Activated effector memory CD4-positive, alpha-beta T cell treated with anti-CD3 and anti-CD28 coated beads, Interleukin-2, amount 50 U/mL, for 16 hours (primary cell): ENCODE data around the gene KRT85.
"Not testable (repeated sequence)": the region's sequence is repeated elsewhere in the genome, so short reads cannot be mapped to it uniquely, and the experiment has no call there.

Experiments used
- DNase-seq: peaks from one replicate; pipeline ENCODE4 v3.0.0-alpha.2; 2020

Gene KRT85

DNA sequence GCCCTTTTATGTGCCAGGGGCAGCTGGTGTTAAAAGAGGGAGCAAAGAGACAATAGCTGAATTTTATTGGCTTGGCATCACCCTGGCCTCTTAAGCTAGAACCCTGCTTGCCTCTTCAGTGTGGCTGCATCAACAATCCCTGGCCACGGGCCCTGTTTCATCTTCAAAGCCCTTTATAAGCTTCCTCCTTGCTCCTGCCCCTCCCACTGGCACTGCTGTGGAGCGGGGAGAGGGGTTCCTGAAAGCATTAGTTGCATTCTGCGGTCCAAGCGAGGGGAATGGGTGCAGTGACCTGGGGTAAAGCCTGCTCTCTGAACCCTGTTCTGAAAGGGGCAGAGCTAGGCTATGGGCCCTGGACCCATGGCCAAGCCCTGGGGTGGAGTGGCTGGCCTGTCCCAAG is 45.9 kb downstream of the KRT85 start:
- DNase-seq = peak; percentile 31

DNA sequence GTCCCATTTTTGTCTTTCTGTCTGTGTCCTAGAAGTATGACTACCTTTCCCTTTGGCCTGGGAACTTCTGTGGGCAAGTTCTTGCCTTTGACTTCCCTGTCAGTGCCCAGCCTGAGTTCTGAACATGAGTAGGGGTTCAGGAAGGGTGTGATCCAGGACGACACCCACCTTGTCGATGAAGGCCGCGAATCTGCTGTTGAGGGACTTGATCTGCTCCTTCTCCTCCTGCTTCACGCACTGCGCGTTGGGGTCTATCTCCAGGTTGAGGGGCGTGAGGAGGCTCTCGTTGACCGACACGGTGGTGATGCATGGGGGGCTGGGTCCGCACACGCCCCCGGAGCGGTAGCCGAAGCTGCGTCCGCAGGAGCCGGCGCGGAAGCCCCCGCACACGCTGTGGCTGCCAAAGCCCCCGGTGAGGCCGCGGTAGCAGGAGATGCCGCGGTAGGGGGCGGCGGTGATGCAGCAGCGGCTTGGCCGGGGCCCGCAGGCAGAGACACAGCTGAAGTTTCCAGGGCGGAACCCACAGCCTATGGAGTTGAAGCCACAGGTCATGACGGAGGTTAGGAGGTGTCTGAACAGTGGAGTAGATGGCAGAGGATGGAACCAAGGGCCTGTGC is 46.4 kb downstream of the KRT85 start, which contains the start of gene KRT83:
TSS of gene KRT83 (minus strand) at position 615 of the 617 bp plus-strand sequence. CDS start at position 552, 63 bp downstream.
- peak; percentile 21 for DNase-seq

DNA sequence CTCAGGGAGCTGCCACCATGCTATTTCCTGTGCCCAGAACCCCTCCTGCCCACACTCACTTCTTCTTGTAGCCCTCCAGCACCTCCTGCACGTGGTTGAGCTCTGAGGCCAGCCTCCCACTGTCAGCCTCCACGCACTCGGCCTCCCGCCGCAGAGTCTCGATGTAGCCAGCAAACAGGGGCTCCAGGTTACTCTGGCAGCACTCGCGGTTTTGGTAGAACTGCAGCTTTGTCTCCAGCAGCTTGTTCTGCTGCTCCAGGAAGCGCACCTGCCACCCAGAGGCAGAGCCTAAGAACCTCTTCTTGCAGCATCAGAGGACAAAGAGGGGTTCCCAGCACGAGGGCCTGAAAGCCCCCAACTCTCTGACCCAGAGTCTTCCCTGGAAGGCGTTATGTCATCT is 48.2 kb downstream of the KRT85 start:
- DNase-seq = peak; percentile 51

DNA sequence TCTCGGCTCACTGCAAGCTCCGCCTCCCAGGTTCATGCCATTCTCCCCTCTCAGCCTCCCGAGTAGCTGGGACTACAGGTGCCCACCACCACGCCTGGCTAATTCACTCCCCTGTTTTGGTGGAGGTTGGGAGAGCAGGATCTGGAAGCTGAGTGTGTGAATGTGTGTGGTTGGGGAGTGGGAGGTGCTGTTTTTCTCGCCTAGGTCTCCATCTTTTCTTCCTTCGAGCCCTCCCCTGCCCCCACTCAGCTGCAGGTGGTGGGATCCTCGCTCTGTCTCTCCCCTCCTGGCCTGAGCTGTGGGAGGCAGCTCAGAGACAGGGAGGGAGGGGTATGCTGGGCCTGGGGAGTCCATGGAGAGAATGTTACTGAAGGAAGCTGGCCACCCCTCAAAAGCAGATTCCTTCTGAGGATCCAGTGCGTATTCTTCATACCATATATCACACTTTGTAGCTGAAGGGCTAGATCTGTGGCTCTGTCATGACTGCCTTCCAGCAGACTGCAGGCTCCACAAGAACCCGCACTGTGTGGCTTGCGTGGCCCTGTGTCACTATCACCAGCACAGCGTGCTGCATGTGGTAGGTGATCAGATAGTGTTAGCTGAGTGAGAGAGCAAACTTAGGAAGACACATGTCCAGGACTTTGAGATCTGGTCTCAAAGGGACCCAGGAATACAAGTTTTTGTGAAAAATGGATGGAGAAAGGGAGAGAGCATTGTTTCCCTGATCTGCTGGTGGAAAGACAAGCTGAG is 48.9 kb downstream of the KRT85 start:
- peak; percentile 21 for DNase-seq

DNA sequence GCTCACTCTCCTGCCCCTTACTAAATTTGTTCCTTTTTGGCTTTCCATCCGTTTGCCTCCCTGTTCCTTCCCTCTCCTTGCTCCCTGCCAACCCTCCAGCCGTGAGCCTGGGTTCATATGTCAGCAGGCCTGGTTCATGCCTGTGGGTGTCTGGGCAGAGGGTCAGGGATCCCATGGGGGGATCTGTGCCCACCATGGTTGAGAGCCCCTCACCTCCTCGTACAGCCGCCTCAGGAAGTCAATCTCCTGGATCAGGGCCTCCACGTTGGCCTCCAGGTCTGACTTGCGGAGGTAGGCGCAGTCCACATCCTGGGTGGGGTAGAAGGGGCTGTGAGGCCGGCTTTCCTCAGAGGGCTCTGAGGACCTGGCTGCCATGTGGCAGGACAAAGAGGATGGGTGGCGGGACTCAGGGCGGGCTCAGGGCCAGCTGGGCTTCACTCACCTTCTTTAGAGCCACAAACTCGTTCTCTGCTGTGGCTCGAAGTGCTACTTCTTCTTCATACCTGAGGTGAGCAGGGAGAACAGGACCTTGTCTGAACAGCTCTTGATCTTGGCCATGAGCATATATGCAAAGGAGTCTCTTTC is 49.7 kb downstream of the KRT85 start:
- no peak for DNase-seq

DNA sequence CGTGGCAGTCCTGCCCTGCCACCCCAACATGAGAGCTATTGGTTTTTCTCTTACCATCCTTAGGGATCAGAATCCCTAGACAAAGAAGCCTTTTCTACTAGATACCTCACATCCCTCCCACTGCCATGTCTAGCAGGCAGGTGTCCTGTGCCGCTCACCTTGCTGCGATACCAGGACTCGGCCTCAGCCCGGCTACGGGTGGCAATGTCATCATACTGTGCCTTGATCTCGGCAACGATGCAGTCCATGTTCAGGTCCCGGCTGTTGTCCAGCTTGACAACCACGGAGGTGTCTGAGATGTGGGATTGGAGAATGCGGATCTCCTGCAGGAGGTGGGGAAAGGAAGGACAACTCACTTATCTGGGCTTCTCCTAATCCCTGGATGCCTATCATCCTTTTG is 50.6 kb downstream of the KRT85 start:
- DNase-seq = no peak

DNA sequence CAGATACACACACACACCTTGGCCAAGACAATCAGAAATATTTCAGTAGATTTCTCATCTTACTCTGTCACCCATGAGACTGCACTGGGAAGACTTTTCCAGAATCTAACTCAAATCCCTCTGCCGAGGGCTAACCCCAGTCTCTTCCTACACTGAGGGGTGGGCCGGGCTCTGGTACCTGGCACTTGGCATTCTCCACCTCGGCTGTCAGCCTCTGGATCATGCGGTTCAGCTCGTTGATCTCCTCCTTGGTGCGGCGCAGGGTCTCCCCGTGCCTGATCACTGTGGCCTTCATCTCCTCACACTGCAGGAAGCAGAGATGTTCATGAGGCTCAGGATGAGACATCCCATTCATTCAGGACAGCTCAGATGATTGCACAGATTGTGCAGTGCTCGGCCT is 51.0 kb downstream of the KRT85 start:
- DNase-seq = no peak

DNA sequence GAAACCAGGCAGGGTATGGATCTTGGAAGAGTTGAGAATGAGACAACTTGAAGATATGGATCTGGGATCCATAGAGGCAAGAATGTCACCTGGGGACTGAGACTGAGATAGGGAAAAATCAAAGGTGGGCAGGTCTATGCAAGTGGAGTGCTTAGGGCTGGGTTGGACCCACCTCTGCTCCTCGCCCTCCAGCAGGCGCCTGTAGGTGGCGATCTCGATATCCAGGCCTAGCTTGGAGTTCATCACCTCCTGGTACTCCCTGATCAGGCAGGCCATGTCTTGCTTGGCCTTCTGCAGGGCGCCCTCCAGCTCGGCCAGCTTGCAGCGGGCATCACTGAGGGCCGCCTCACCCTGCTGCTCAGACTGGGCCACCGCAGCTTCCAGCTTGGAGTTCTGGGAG is 51.6 kb downstream of the KRT85 start:
- not testable (repeated sequence) for DNase-seq

DNA sequence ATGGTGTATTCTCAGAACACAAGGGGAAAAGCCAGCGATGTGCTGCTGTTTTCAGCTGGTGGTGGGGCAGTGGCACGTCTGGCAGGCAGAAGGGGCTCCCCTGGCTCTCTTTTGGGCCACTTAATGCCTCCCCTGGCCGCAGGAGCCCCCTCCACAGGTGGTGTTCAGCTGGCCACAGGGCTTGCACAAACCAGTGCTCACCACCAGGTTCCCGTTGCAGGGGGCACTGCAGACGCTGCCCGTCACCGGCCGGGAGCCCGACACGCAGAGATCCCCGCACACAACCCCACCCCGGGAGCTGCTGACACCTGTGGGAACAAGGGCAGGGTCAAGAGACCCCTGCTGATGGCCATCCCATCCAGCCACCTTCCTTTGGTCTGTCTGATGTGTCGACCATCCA is 52.8 kb downstream of the KRT85 start:
- no peak for DNase-seq

DNA sequence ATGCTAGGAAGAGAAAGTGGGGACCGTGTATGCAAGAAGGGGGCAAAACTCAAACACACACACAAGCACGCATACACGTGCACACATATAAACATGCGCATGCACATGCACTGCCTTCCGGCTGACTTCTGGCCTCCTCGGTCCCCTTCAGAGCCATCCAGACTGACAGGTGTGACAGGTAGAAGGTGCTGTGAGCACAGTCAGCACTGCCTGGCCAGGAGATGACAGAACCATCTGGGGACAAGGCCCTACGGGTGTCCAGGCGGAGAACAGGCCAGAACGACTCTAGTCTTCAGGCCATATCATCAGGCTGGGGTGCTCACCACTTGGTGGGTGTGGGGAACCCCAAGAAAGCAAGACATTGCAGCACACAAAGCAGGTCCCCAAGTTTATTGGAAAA is 53.4 kb downstream of the KRT85 start:
- DNase-seq = no peak

DNA sequence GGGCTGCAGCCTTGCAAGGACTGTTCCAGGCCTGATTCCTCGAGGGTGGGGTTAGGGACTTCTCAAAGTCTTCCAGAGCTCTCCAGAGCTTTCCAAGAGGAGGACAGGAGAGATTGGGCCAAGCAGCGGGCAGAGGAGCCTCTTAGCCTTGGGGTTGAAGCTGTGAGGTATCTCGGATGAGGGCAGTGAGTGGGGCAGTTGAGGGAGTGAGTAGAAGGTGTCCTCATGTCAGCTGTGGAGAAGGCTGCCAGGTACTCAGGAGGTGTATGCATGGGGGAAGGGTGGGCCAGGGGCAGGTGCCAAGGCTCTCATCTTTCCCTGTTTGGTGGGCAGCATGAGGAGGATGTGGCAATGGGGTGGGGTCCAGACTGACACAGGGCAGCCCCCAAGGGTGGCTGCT is 53.8 kb downstream of the KRT85 start:
- DNase-seq = no peak

DNA sequence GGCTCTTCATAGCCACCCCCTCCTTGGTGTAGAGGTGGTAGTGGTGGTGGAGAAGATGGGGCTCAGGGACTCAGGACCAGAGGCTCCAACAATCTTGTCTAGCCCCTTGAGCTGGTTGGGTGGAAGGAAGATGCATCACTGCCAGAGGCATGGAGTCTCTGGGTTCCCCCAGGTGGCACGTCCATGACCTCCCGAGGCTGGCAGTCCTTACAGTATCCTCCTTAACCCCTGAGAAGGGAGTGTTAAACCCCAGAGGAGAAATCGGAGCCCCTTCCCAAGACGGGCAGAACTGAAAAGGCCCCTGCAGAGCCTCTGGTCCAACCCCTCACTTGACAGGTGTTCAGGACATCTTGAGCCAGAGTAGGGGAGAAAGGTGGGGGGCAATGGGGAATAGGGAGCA is 55.2 kb downstream of the KRT85 start:
- DNase-seq = no peak

DNA sequence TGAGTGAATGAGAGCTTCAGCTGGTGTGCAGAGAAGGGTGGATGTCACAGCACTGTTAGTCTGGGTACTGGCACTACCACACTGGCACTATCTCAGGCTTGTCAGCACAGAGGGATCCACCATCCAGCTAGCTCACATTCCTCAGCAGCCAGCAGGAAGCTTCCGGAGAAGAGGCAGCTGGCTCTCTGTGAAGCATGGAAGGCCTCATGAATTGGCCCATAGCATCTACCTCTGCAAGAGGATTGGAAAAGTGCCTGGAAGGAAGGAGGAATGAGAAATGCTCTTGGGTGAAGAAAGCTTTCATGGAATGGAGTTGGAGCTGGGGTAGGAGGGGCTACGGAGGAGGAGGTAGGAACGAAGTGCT is 56.0 kb downstream of the KRT85 start:
- no peak for DNase-seq

DNA sequence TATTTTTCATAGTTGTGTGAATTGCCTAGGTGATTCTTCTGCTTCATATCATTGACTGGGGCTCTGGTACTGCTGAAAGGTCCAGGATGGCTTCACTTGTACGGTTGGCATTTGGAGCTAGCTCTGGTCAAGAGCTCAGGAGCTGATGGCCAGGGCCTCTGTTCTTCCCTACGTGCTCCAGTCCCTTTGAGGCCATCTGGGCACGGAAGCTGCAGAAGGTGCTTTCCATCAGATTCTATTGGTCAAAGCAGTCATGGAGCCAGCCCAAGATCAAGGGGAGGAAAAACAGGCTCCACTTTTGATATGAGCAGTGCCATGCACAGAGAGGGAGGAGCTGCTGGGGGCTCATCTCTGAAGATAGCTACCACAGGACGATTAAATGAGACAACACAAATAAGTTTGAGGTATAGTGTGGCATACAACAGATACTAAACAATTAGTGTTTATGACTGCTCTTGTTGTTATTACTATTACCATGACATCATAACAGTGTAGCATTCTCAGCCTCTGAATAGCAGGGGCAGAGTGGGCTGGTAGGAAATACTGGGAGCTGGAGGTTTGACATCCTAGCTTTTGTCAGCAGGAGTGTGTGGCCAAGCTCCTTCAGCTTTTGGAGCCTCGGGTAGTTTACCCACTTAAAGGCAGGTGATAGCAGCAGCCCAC is 56.5 kb downstream of the KRT85 start:
- DNase-seq = no peak
